ENCODE results near the gene GNA14.

The GNA14 gene

DNA sequence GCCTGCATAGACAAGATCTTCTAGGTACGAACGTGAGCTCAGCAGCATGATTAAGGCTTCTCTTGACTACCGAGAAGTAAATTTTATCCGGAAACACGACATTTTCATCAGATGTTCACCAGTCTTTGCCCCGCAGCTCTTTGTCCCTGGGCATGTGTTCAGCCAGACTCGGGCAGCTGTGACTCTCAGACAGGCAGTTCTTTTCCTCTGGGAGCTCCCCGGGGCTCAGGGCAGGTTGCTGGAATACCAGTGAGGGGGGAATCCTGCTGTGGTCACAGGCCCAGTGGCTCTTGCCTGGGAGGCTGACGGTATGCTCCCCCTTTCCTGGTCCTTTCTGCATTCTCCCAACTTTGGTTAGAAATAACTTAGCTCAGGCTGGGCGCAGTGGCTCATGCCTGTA is 186.1 kb downstream of the GNA14 start (continued):
- TF ChIP-seq WT1 (tag by site-specific recombination; IDR thresholded peaks at IDR 0.05) = no peak

DNA sequence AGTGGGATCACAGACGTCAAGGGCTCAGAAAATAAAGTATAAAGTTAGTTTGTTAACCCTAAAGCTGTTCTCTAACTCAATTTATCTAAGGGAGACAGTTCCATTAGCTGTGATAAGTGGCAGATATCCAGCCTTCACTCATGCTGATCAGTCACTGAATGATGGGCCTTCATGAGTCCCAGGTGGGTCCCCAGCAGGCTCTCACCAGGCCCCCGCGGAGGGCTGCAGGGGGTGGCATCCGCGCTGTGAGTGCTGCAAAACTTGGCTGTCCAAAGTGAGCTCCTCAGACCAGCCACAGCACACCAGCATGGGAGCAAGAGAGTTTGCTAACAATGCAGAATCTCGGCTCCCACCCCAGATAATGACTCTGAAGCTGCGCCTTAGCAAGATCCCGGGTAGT is 187.2 kb downstream of the GNA14 start:
- no peaks in the 10 kb centered on the region for H3K36me3 ChIP-seq (ENCODE audit: control insufficient read depth in 2 of 2, insufficient read depth in 1 of 2, low read length in 2 of 2)
- H3K27ac ChIP-seq (ENCODE audit: extremely low read depth, low read depth, low read length) = no peak overlapping the region
- TF ChIP-seq SP3 (tag by site-specific recombination; IDR thresholded peaks at IDR 0.05) (no peak), ZIC2 (tag by site-specific recombination; IDR thresholded peaks at IDR 0.05) (peak; percentile 76), ZNF561 (tag by site-specific recombination; IDR thresholded peaks at IDR 0.05; ENCODE audit: borderline replicate concordance) (no peak)
- no peaks in the 10 kb centered on the region for H3K9me3 ChIP-seq (ENCODE audit: control insufficient read depth, insufficient read depth, low read depth, low read length)
- H3K4me3 ChIP-seq (ENCODE audit: low read depth, low read length) = no peak overlapping the region
- CTCF ChIA-PET = interaction anchor here (0.7 to 4.0 kb wide), 7 partner anchors 11 to 909 kb away, joined by 3 to 12 read pairs (median 3); no protein-coding TSS in a partner anchor
- POLR2A ChIA-PET = no interaction called here
- no peaks in the 10 kb centered on the region for H3K4me1 ChIP-seq (ENCODE audit: control insufficient read depth, insufficient read depth, low read length)

DNA sequence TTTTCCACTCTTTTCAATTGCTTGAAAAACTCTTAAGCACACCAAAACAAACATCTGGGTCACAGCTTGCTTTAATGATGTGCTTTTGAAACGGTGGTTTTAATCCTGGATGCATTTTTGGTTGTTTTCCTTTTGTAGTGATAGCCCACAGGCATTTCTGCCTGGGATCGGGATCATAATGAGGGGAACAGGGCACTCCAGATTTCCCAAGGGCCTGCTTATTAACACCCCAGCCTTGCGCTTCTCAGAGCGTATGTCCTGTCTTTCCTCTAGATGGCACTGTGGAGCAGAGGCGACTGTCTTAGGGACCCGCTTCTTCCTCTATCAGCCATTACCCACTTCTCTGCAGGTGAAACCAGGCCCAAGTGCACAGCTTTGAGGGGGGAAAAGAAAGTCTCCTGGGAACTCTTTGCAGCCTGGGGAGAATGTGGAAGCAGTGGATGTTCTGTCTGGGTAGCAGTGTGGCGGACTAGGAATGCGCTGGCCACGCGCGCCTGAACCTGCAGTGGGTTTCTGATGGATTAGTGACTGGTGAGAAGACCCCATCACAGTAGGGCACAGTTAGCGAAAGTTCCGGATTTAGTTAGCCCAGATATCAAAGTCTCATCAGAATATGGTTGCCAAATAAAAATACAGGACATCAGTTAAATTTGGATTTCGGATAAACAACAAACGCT is 190.1 kb downstream of the GNA14 start:
- H3K9me3 ChIP-seq (ENCODE audit: control insufficient read depth, insufficient read depth, low read depth, low read length) = no peaks in the 10 kb centered on the region
- ChIA-PET CTCF (interaction anchor here (0.6 to 6.1 kb wide), 52 partner anchors 9 to 1915 kb away, joined by 3 to 97 read pairs (median 4); no protein-coding TSS in a partner anchor), POLR2A (interaction anchor here (1.4 kb wide), 1 partner anchor 25 kb away, joined by 3 read pairs; no protein-coding TSS in a partner anchor)
- no peak overlapping the region for H3K27ac ChIP-seq (ENCODE audit: extremely low read depth, low read depth, low read length)
- no peaks in the 10 kb centered on the region for H3K36me3 ChIP-seq (ENCODE audit: control insufficient read depth in 2 of 2, insufficient read depth in 1 of 2, low read length in 2 of 2)
- TF ChIP-seq ZNF654 (tag by site-specific recombination; IDR thresholded peaks at IDR 0.05; ENCODE audit: low read depth) = peak; percentile 50
- no peak for TF ChIP-seq ZNF600 (tag by site-specific recombination; IDR thresholded peaks at IDR 0.05)
- TF ChIP-seq ZNF266 (tag by site-specific recombination; IDR thresholded peaks at IDR 0.05; ENCODE audit: low read depth) = no peak
- TF ChIP-seq ZBTB48 (tag by site-specific recombination; IDR thresholded peaks at IDR 0.05) = peak; percentile 50; the same call in 1 of the 2 replicates
- 0 out of 2 replicates have a peak, but pooled peaks have one; percentile 22 for TF ChIP-seq FEZF1 (tag by site-specific recombination; IDR thresholded peaks at IDR 0.05)
- TF ChIP-seq MYNN (tag by site-specific recombination; IDR thresholded peaks at IDR 0.05; ENCODE audit: borderline replicate concordance) = no peak
- peak; percentile 44; the same call in 1 of the 2 replicates for TF ChIP-seq ZBTB8A (tag by site-specific recombination; IDR thresholded peaks at IDR 0.05)
- TF ChIP-seq, protein P1, sequence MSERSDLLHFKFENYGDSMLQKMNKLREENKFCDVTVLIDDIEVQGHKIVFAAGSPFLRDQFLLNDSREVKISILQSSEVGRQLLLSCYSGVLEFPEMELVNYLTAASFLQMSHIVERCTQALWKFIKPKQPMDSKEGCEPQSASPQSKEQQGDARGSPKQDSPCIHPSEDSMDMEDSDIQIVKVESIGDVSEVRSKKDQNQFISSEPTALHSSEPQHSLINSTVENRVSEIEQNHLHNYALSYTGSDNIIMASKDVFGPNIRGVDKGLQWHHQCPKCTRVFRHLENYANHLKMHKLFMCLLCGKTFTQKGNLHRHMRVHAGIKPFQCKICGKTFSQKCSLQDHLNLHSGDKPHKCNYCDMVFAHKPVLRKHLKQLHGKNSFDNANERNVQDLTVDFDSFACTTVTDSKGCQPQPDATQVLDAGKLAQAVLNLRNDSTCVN (tag by site-specific recombination; optimal IDR thresholded peaks at IDR 0.05) = no peak
- TF ChIP-seq ZSCAN30 (tag by site-specific recombination; IDR thresholded peaks at IDR 0.05) = 0 out of 2 replicates have a peak, but pooled peaks have one; percentile 37
- no peak for TF ChIP-seq ZNF155 (tag by site-specific recombination; IDR thresholded peaks at IDR 0.05)
- 0 out of 2 replicates have a peak, but pooled peaks have one; percentile 41 for TF ChIP-seq ZNF561 (tag by site-specific recombination; IDR thresholded peaks at IDR 0.05; ENCODE audit: borderline replicate concordance)
- TF ChIP-seq, protein P2, sequence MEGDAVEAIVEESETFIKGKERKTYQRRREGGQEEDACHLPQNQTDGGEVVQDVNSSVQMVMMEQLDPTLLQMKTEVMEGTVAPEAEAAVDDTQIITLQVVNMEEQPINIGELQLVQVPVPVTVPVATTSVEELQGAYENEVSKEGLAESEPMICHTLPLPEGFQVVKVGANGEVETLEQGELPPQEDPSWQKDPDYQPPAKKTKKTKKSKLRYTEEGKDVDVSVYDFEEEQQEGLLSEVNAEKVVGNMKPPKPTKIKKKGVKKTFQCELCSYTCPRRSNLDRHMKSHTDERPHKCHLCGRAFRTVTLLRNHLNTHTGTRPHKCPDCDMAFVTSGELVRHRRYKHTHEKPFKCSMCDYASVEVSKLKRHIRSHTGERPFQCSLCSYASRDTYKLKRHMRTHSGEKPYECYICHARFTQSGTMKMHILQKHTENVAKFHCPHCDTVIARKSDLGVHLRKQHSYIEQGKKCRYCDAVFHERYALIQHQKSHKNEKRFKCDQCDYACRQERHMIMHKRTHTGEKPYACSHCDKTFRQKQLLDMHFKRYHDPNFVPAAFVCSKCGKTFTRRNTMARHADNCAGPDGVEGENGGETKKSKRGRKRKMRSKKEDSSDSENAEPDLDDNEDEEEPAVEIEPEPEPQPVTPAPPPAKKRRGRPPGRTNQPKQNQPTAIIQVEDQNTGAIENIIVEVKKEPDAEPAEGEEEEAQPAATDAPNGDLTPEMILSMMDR (tag by site-specific recombination; IDR thresholded peaks at IDR 0.05) = peak; percentile 33; the same call in 1 of the 2 replicates
- TF ChIP-seq, protein P3, sequence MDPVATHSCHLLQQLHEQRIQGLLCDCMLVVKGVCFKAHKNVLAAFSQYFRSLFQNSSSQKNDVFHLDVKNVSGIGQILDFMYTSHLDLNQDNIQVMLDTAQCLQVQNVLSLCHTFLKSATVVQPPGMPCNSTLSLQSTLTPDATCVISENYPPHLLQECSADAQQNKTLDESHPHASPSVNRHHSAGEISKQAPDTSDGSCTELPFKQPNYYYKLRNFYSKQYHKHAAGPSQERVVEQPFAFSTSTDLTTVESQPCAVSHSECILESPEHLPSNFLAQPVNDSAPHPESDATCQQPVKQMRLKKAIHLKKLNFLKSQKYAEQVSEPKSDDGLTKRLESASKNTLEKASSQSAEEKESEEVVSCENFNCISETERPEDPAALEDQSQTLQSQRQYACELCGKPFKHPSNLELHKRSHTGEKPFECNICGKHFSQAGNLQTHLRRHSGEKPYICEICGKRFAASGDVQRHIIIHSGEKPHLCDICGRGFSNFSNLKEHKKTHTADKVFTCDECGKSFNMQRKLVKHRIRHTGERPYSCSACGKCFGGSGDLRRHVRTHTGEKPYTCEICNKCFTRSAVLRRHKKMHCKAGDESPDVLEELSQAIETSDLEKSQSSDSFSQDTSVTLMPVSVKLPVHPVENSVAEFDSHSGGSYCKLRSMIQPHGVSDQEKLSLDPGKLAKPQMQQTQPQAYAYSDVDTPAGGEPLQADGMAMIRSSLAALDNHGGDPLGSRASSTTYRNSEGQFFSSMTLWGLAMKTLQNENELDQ (tag by site-specific recombination; IDR thresholded peaks at IDR 0.05; ENCODE audit: low read depth) = no peak
- no peak overlapping the region for H3K4me3 ChIP-seq (ENCODE audit: low read depth, low read length)
- H3K4me1 ChIP-seq (ENCODE audit: control insufficient read depth, insufficient read depth, low read length) = no peaks in the 10 kb centered on the region
